ENCODE measurements around the gene BAD.

DNA sequence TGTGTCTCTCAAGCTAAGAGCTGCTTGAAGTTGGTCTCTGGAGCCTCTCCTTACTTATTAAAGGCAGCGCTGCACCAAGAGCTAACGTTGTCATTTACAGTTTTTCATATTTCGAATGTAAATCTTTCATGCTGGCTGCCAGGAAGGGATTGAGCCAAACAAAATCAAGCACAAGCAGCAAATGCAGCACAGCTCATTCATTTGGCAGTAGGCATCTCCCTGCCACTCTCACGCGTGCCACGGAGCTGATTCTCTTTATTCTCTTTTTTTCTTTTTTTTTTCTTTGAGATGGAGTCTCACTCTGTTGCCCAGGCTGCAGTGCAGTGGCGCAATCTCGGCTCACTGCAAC, 51.5 kb downstream of the BAD start:
- TF ChIP-seq, protein P1, sequence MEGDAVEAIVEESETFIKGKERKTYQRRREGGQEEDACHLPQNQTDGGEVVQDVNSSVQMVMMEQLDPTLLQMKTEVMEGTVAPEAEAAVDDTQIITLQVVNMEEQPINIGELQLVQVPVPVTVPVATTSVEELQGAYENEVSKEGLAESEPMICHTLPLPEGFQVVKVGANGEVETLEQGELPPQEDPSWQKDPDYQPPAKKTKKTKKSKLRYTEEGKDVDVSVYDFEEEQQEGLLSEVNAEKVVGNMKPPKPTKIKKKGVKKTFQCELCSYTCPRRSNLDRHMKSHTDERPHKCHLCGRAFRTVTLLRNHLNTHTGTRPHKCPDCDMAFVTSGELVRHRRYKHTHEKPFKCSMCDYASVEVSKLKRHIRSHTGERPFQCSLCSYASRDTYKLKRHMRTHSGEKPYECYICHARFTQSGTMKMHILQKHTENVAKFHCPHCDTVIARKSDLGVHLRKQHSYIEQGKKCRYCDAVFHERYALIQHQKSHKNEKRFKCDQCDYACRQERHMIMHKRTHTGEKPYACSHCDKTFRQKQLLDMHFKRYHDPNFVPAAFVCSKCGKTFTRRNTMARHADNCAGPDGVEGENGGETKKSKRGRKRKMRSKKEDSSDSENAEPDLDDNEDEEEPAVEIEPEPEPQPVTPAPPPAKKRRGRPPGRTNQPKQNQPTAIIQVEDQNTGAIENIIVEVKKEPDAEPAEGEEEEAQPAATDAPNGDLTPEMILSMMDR (IDR thresholded peaks at IDR 0.05) = no peak
- TF ChIP-seq POLR2A (IDR thresholded peaks at IDR 0.05) (no peak), POLR2AphosphoS5 (IDR thresholded peaks at IDR 0.05) (no peak), EP300 (IDR thresholded peaks at IDR 0.05; ENCODE audit: low read depth) (no peak)

Measured in transverse colon (tissue), 4 donors.